Measurements from ENCODE around the gene PCP2. TPM values are rescaled to one million over a fixed set of nuclear protein-coding genes. Genes with fewer than 3 reads are reported as not detected.

PCP2 gene
- total and polyA plus RNA-seq, 2 experiments from 2014 or later = 0.60 TPM; not detected in 1

GRCh38 chr19:7631577-7631976, 1.9 kb downstream of the PCP2 start:
- H3K4me3 ChIP-seq = no peak overlapping the region
- over 99% methylated on average over 8 of the region's 12 CpGs for WGBS (ENCODE audit: low lambda C conversion rate, missing lambda C conversion rate)
- no peaks in the 10 kb centered on the region for H3K9me3 ChIP-seq (ENCODE audit: low read depth)
- peaks cover 44% of the 10 kb centered on the region for H3K79me2 ChIP-seq
- peaks cover 16% of the 10 kb centered on the region for H3K4me1 ChIP-seq (ENCODE audit: insufficient read depth)
- H4K20me1 ChIP-seq (ENCODE audit: insufficient read depth, poor library complexity, severe bottlenecking) = no peaks in the 10 kb centered on the region
- H3K36me3 ChIP-seq (replicated peaks; ENCODE audit: insufficient read depth, low read depth) = no peaks in the 10 kb centered on the region
- TF ChIP-seq EZH2 (IDR thresholded peaks at IDR 0.05; ENCODE audit: borderline replicate concordance) = no peak
- TF ChIP-seq, protein P1, sequence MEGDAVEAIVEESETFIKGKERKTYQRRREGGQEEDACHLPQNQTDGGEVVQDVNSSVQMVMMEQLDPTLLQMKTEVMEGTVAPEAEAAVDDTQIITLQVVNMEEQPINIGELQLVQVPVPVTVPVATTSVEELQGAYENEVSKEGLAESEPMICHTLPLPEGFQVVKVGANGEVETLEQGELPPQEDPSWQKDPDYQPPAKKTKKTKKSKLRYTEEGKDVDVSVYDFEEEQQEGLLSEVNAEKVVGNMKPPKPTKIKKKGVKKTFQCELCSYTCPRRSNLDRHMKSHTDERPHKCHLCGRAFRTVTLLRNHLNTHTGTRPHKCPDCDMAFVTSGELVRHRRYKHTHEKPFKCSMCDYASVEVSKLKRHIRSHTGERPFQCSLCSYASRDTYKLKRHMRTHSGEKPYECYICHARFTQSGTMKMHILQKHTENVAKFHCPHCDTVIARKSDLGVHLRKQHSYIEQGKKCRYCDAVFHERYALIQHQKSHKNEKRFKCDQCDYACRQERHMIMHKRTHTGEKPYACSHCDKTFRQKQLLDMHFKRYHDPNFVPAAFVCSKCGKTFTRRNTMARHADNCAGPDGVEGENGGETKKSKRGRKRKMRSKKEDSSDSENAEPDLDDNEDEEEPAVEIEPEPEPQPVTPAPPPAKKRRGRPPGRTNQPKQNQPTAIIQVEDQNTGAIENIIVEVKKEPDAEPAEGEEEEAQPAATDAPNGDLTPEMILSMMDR (IDR thresholded peaks at IDR 0.05; ENCODE audit: poor library complexity) = no peak
- TF ChIP-seq EZH2phosphoT487 (IDR thresholded peaks at IDR 0.05; ENCODE audit: low read depth, severe bottlenecking, unreplicated experiment) = no peak
- DNase-seq (ENCODE audit: low spot score) = no peak
- no peaks in the 10 kb centered on the region for H3K27me3 ChIP-seq
- no peak overlapping the region for H3K4me2 ChIP-seq
- no peak overlapping the region for H3K27ac ChIP-seq
- H3K9me2 ChIP-seq (replicated peaks; ENCODE audit: insufficient read depth) = no peaks in the 10 kb centered on the region
- H2AFZ ChIP-seq = no peak overlapping the region

GRCh38 chr19:7629347-7630054, 4.0 kb downstream of the PCP2 start, which contains the start of the genes PET100 and XAB2:
Gene PET100, plus strand, starts transcription at chr19:7629793. Its CDS starts 41 bp downstream, at chr19:7629834.
Gene XAB2, minus strand, starts transcription at chr19:7629545. Its CDS starts 18 bp downstream, at chr19:7629527.
- peak; percentile 97 for DNase-seq (ENCODE audit: low spot score)
- H3K4me1 ChIP-seq (ENCODE audit: insufficient read depth) = peaks cover 14% of the 10 kb centered on the region
- peak within 1 kb of the TSS; percentile 68 for H3K4me3 ChIP-seq
- H3K79me2 ChIP-seq = peaks cover 46% of the 10 kb centered on the region
- H3K36me3 ChIP-seq (replicated peaks; ENCODE audit: insufficient read depth, low read depth) = no peaks in the 10 kb centered on the region
- peak within 1 kb of the TSS; percentile 74 for H3K27ac ChIP-seq
- TF ChIP-seq, protein P1 (IDR thresholded peaks at IDR 0.05; ENCODE audit: poor library complexity) = no peak
- no peak for TF ChIP-seq EZH2 (IDR thresholded peaks at IDR 0.05; ENCODE audit: borderline replicate concordance)
- TF ChIP-seq EZH2phosphoT487 (IDR thresholded peaks at IDR 0.05; ENCODE audit: low read depth, severe bottlenecking, unreplicated experiment) = no peak
- peak within 1 kb of the TSS; percentile 93 for H3K4me2 ChIP-seq
- H3K27me3 ChIP-seq = no peaks in the 10 kb centered on the region
- H2AFZ ChIP-seq = peak within 1 kb of the TSS; percentile 30
- no peaks in the 10 kb centered on the region for H3K9me3 ChIP-seq (ENCODE audit: low read depth)
- no peaks in the 10 kb centered on the region for H3K9me2 ChIP-seq (replicated peaks; ENCODE audit: insufficient read depth)
- H4K20me1 ChIP-seq (ENCODE audit: insufficient read depth, poor library complexity, severe bottlenecking) = no peaks in the 10 kb centered on the region
- WGBS (ENCODE audit: low lambda C conversion rate, missing lambda C conversion rate) = 2% methylated on average over 40 of the region's 40 CpGs

GRCh38 chr19:7628589-7629311, 4.8 kb downstream of the PCP2 start:
- H3K4me3 ChIP-seq = peak overlapping the region; percentile 68
- peak overlapping the region; percentile 93 for H3K4me2 ChIP-seq
- WGBS (ENCODE audit: low lambda C conversion rate, missing lambda C conversion rate) = 11% methylated on average over 15 of the region's 15 CpGs
- H3K79me2 ChIP-seq = peaks cover 46% of the 10 kb centered on the region
- no peaks in the 10 kb centered on the region for H3K9me3 ChIP-seq (ENCODE audit: low read depth)
- H3K36me3 ChIP-seq (replicated peaks; ENCODE audit: insufficient read depth, low read depth) = no peaks in the 10 kb centered on the region
- DNase-seq (ENCODE audit: low spot score) = no peak
- no peaks in the 10 kb centered on the region for H3K27me3 ChIP-seq
- peaks cover 14% of the 10 kb centered on the region for H3K4me1 ChIP-seq (ENCODE audit: insufficient read depth)
- peak overlapping the region; percentile 60 for H3K27ac ChIP-seq
- peak overlapping the region; percentile 30 for H2AFZ ChIP-seq
- no peaks in the 10 kb centered on the region for H3K9me2 ChIP-seq (replicated peaks; ENCODE audit: insufficient read depth)
- TF ChIP-seq EZH2 (IDR thresholded peaks at IDR 0.05; ENCODE audit: borderline replicate concordance) = no peak
- TF ChIP-seq EZH2phosphoT487 (IDR thresholded peaks at IDR 0.05; ENCODE audit: low read depth, severe bottlenecking, unreplicated experiment) = no peak
- TF ChIP-seq, protein P1 (IDR thresholded peaks at IDR 0.05; ENCODE audit: poor library complexity) = no peak
- H4K20me1 ChIP-seq (ENCODE audit: insufficient read depth, poor library complexity, severe bottlenecking) = no peaks in the 10 kb centered on the region
